HEK293T (cell line): ENCODE data around the gene SETD1B.

ENCODE experiments used
- BHLHE40 ChIP-seq: fragments of 450-650 bp; IDR thresholded peaks from 2 replicates; pipeline ENCODE4 v1.6.1; 2016; ENCODE audit warnings: mild to moderate bottlenecking, moderate library complexity, borderline replicate concordance
- ELF4 ChIP-seq: fragments of 450-650 bp; IDR thresholded peaks from 2 replicates; pipeline ENCODE4 v1.6.1; 2017; ENCODE audit warnings: antibody characterized with exemption
- FOXK2 ChIP-seq: fragments of 450-650 bp; IDR thresholded peaks from 2 replicates; pipeline ENCODE4 v1.6.1; 2016; ENCODE audit warnings: mild to moderate bottlenecking
- L3MBTL2 ChIP-seq: fragments of 450-650 bp; conservative IDR thresholded peaks from 2 replicates; pipeline ENCODE4 v1.6.1; 2016; ENCODE audit warnings: mild to moderate bottlenecking
- LEF1 ChIP-seq: fragments of 450-650 bp; IDR thresholded peaks from 2 replicates; pipeline ENCODE4 v1.6.1; 2017; ENCODE audit warnings: mild to moderate bottlenecking, borderline replicate concordance
- SP1 ChIP-seq: fragments of 450-650 bp; IDR thresholded peaks from 2 replicates; pipeline ENCODE4 v1.6.1; 2017
- ZNF384 ChIP-seq: fragments of 450-650 bp; IDR thresholded peaks from 2 replicates; pipeline ENCODE4 v1.6.1; 2016

DNA sequence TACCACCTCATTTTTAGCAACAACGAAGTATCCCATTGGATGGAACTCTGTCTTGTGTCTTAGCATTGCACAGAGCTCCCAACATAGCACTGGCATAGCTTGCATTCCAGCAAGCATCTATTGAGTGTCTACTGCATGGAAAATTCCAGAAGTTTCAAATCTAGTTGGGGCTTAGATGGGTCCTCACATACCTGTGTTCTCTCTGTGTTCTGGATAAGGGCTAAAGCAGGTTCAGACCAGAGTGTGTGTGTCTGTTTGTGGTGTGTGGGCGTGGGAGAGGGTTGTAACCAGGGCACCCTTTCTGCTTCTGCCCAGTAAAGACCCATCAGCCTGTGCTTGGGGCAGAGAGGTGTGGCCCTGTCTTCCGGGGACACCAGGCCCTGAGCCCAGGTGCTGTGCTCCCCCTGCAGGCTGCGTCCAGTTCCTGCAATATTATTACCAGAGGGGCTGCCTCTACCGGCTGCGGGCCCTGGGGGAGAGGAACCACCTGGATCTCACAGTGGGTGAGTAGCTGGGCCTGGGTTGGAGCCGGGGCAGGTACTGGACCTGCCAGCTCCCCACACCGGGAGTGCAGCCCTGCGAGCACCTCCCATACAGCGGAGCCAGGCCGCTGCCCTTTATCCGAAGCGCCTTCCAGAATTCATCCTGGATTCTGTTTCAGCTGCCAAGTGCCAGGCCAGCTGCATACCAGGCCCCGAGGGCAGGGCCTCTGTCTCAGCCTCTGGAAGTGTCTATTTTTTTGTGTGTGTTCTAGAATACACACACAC is 30.6 kb upstream of the SETD1B start:
- TF ChIP-seq BHLHE40 (no peak), SP1 (no peak), FOXK2 (no peak), ZNF384 (no peak), L3MBTL2 (no peak), LEF1 (no peak), ELF4 (no peak)
